HTERT RPE-1 (cell line): Measurements from ENCODE around the gene DRGX.

Experiments
- in situ Hi-C: fragments of 300-500 bp; cut with MboI; formaldehyde crosslinking; loops from 4 replicates; pipeline ENCODE4 v1.14.3; 2020; ENCODE audit warnings: low sequenced_read_pairs

DRGX gene

GRCh38 chr10:49323171-49323895, 72.6 kb downstream of the DRGX start:
- in situ Hi-C loops = no loop called here

DNA sequence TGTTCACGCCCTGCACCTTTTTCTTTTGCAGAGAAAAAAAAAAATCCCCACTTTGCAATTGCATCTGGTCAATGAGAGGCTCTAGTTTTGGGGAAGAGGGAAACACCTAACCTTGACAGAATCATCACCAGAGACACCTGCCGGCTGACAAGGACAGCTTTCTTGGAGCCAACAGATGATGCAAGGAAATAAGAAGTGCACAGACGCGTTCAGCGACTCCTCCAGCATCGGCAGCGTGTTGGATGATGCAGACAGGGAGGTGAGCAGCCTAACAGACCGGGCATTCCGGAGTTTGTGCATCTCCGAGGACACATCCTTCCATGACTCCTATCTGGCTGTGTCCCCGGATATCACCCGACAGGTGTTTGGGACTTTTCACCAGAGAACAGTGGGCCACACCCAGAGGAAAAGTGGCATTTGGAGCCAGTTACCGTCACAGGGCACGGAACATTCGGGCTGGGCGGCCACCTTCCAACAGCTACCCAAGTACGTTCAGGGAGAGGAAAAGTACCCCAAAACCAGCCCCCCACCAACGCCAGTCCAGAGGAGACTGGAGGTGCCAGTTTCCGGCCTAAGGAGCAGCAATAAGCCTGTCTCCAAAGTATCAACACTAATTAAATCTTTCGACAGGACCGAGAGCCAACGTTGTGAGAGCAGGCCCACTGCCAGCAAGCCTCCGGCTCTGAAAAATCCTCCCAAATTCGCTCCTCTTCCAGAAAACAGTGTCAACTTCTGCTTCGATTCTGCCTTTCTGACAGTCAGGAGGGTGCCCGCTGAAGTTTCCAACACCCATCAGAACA, 73.3 kb downstream of the DRGX start:
- in situ Hi-C loops = no loop called here

DNA sequence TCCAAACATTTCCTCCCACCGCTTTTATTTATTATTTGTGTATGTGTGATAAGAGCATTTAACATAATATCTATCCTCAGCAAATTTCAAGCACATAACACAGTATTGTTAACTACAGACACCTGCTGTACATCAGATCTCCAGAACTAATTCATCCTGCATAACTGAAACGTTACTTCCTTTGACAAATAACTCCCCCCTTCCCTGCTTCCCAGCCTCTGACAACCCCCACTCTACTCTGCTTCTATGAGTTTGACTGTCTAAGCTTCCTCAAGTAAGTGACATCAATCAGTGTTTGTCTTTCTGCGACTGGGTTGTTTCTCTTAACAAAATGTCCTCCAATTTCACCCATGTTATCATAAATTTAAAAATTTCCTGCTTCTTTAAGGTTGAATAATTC, 74.9 kb downstream of the DRGX start:
- in situ Hi-C loops = no loop called here

DNA sequence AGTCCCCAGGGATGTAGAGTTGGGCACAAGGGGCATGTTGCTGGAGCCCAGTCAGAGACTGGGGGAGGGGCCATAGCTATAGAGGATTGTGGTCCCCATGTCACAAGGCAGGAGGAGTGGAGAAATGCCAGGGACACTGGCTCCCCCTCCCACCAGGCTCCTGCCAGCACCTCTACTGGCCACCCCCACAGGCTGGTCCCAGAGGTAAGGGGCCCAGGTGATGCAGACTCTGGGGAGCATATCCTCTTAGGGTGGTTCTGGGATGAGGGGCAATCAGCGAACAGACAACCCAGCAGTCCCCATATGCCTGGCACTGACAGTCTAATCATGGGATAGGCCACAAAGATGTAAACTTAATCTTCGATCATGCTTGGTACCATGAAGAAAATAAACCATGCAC, 75.7 kb downstream of the DRGX start:
- in situ Hi-C loops = no loop called here

- in situ Hi-C loops = no loop called here
Measured at GRCh38 chr10:49319206-49319605, 76.7 kb downstream of the DRGX start.

DNA sequence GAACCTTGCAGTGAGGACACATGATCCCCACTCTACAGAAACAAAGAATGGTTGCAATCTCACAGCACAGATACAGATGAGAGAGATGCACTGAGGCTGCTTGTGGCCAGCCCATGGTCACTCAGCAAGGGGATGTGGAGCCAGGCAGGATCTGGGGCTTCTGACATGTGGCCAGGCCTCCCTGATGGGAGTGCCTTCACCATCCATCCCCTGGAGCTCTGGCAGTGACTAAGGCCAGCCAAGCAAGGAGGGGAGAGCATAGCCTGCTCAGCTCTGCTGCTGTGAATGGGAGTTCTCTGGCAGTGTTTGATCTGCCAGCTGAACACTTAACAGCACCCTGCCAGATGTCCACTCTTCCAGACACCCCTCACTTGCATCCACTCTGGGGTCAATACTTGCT, 77.1 kb downstream of the DRGX start:
- in situ Hi-C loops = no loop called here

DNA sequence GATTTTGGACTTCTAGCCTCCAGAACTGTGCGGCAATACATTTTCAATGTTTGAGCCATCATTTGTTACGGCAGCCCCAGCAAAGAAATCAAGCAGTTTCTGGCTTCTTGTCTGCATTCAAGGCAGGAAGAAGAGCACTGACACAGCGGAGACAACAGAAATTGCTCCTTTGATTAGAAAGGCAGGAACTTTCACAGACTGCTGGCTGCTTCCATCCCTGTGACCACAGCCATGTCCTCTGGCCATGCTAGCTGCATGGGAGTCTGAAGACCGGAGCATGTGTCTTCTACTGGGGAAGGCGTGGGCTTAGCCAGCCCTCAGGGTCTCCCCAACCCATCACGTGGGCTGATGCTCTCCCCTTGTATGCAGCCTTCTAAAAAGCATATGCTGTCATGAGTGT, 77.9 kb downstream of the DRGX start:
- in situ Hi-C loops = no loop called here

GRCh38 chr10:49314806-49315205, 81.1 kb downstream of the DRGX start:
- in situ Hi-C loops = no loop called here
